Measurements from ENCODE around the gene DNAH5. TPM values are rescaled to one million over a fixed set of nuclear protein-coding genes. Genes with fewer than 3 reads are reported as not detected.
A peak's percentile ranks its signal among the peaks of the same experiment; 100 is the strongest.
"Not testable (repeated sequence)": the region's sequence is repeated elsewhere in the genome, so short reads cannot be mapped to it uniquely, and the experiment has no call there.

The DNAH5 gene
- total RNA-seq, 1 donor from 2014 or later, result 1.2 TPM

DNA sequence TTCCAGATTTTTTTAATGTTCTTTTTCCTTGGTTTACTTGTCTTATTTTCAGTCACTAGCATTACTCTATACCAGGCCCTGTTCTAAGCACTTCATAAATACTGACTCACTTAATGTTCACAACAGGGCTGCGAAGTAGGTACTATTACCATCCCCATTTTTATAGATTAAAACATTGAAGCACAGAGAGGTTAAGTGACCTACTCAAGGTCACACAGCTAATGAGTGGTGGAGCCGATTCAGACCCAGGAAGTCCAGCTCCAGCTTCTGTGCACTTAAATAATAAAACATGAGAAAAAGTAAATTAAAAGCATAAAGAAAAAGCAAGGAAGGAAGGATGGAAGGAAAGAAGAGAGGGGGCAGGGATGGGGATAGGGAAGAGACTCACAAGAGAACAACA, 45.3 kb upstream of the DNAH5 start:
- no peak overlapping the region for H3K27ac Mint-ChIP-seq
- no peaks in the 10 kb centered on the region for H3K9me3 Mint-ChIP-seq
- H3K4me1 Mint-ChIP-seq (ENCODE audit: unreplicated experiment), result peaks cover 14% of the 10 kb centered on the region

DNA sequence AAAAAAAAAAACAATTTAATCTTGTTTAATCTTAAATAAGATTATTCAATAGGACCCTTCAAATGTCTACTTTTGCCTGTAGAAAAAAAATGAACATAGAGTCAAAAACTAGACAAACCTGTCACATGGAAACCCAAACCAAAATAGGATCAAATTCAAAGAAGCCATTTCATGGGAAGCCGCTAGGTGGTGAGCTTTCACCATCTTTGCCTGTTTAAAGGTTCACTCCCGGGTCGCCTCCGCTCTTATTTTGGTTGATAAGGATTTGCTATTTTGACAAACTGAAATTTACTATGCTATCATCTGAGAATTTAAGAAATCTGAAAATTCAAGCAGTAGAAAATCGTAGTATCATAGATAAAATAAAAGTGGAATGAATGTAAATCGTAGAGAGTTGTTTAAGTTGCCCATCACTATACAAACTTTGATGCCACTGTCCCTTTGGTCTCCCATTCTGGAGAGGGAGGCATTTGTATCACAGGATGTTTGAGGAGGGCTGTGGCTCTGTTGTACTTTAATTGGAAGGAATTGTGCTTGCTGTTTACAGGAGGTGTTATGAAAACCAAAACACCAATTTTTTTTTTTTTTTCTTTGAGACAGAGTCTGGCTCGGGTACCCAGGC, 43.5 kb upstream of the DNAH5 start:
- H3K36me3 Mint-ChIP-seq, result no peaks in the 10 kb centered on the region
- H3K27me3 Mint-ChIP-seq, result peaks cover 22% of the 10 kb centered on the region
- TF ChIP-seq, protein P1, sequence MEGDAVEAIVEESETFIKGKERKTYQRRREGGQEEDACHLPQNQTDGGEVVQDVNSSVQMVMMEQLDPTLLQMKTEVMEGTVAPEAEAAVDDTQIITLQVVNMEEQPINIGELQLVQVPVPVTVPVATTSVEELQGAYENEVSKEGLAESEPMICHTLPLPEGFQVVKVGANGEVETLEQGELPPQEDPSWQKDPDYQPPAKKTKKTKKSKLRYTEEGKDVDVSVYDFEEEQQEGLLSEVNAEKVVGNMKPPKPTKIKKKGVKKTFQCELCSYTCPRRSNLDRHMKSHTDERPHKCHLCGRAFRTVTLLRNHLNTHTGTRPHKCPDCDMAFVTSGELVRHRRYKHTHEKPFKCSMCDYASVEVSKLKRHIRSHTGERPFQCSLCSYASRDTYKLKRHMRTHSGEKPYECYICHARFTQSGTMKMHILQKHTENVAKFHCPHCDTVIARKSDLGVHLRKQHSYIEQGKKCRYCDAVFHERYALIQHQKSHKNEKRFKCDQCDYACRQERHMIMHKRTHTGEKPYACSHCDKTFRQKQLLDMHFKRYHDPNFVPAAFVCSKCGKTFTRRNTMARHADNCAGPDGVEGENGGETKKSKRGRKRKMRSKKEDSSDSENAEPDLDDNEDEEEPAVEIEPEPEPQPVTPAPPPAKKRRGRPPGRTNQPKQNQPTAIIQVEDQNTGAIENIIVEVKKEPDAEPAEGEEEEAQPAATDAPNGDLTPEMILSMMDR (conservative IDR thresholded peaks at IDR 0.05), result peak; percentile 96
- H3K27ac Mint-ChIP-seq, result peak overlapping the region; percentile 23
- no peak for DNase-seq (ENCODE audit: extremely low spot score, unreplicated experiment)
- peaks cover 4% of the 10 kb centered on the region for H3K4me1 Mint-ChIP-seq (ENCODE audit: unreplicated experiment)
- H3K9me3 Mint-ChIP-seq, result no peaks in the 10 kb centered on the region
- H3K4me3 Mint-ChIP-seq, result no peak overlapping the region

More for the DNA sequence above, 45.3 kb upstream of the DNAH5 start:
- Mint-ChIP-seq H3K4me3 (no peak overlapping the region), H3K27me3 (peaks cover 37% of the 10 kb centered on the region), H3K36me3 (no peaks in the 10 kb centered on the region)
- DNase-seq (ENCODE audit: extremely low spot score, unreplicated experiment), result no peak
- TF ChIP-seq, protein P1 (conservative IDR thresholded peaks at IDR 0.05), result no peak

DNA sequence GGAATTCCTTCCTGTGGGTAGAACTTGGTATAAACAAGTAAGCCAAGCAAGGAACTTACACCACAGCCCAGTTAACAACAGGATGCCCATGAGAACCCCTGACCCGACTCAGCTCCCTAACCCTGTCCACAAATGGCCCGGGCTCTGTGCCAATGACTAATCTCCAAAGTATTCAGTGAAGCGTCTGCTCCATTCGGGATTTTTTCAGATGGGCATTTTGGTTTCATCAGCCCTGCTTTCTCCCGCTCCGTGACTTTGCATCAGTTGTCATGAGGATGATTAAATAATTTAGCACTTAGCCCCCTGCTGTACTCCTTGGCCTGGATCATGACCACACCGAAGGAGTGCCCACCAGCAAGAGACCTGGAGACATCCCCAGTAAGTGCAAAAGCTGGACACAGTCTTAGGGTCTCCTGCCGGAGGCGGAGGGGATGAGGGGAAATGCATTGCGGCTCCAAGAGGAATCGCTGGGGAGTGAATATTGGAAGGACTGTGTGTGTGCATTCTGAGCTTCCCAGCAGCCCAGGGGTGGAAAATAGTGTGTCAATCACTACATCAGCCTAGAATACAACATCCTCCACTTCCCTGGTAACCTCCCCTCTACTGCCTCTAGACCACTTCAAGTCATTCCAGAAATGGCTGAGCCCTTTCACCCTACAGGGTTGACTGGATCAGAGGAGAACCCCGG, 41.4 kb upstream of the DNAH5 start:
- Mint-ChIP-seq H3K9me3 (no peaks in the 10 kb centered on the region), H3K27ac (no peak overlapping the region), H3K4me3 (no peak overlapping the region), H3K4me1 (ENCODE audit: unreplicated experiment) (peaks cover 4% of the 10 kb centered on the region), H3K27me3 (peaks cover 19% of the 10 kb centered on the region), H3K36me3 (no peaks in the 10 kb centered on the region)
- TF ChIP-seq, protein P1 (conservative IDR thresholded peaks at IDR 0.05), result no peak
- no peak for DNase-seq (ENCODE audit: extremely low spot score, unreplicated experiment)

DNA sequence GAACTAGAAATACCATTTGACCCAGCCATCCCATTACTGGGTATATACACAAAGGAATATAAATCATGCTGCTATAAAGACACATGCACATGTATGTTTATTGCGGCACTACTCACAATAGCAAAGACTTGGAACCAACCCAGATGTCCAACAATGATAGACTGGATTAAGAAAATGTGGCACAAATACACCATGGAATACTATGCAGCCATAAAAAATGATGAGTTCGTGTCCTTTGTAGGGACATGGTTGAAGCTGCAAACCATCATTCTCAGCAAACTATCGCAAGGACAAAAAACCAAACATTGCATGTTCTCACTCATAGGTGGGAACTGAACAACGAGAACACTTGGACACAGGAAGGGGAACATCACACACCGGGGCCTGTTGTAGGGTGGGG, 40.4 kb upstream of the DNAH5 start:
- not testable (repeated sequence) for H3K27ac Mint-ChIP-seq; H3K4me3 Mint-ChIP-seq; H3K4me1 Mint-ChIP-seq (ENCODE audit: unreplicated experiment); H3K9me3 Mint-ChIP-seq; DNase-seq (ENCODE audit: extremely low spot score, unreplicated experiment); H3K36me3 Mint-ChIP-seq
- H3K27me3 Mint-ChIP-seq, result peaks cover 22% of the 10 kb centered on the region

DNA sequence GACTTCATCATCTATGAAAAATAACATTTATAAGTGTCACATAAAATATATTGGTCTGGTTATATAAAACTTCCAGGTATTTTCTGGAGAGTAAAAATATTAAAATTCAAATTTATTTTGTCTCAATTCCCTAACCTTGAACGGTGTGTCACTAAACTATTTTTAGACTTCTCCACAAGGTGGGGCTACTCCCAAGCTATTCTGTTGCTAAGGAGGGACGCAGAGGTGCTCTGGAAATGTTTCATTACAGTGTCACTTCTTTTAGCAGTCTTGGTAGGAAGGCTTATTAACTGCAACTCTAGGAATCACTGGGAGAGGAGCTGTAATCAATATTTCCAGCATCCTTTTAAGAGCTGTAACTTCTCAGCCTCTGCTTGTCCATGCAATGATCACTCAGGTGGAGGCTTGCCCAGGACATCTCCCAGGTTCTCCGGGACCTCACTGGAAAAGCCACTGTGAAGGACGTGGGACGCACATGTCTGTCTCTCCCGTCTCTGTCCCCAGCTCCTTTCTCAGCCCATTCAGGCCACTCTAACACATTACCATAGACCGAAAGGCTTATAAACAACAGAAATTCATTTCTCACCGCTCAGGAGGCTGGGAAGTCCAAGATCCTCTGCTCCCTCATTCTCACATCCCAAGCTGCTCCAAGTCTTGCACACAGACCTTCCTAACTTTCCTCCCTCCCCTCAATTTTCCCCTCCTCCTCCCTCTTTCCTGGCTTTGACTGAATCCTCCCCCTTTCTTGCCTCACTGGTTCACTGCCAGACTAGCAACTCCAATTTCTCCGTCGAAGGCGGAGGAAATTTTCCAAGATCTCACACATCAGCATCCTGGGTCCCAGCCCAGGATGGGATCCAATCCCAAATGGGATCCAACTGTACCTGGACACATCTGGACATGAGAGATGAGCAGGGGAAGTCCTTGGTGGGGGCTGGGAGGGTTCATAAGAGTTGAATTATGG, 32.7 kb upstream of the DNAH5 start:
- H3K4me1 Mint-ChIP-seq (ENCODE audit: unreplicated experiment), result no peaks in the 10 kb centered on the region
- H3K27ac Mint-ChIP-seq, result no peak overlapping the region
- H3K36me3 Mint-ChIP-seq, result no peaks in the 10 kb centered on the region
- DNase-seq (ENCODE audit: extremely low spot score, unreplicated experiment), result no peak
- H3K9me3 Mint-ChIP-seq, result no peaks in the 10 kb centered on the region
- TF ChIP-seq, protein P1 (conservative IDR thresholded peaks at IDR 0.05), result peak; percentile 75
- H3K27me3 Mint-ChIP-seq, result peaks cover 13% of the 10 kb centered on the region
- no peak overlapping the region for H3K4me3 Mint-ChIP-seq
